Activated CD4-positive, alpha-beta memory T cell treated with anti-CD3 and anti-CD28 coated beads, Interleukin-2, amount 10 ng/mL, durations not matched to agents 7 days and 5 days (primary cell): ENCODE data around the gene SRCAP. TPM values are rescaled to one million over a fixed set of nuclear protein-coding genes. Genes with fewer than 3 reads are reported as not detected.

Source experiments
- CTCF ChIA-PET: fragments of 350-600 bp; sonication (Branson Sonifier 250); formaldehyde crosslinking; loops from one replicate; lab custom pipeline; 2021; ENCODE audit warnings: antibody characterized with exemption, inconsistent platforms; lab: Charles Lee
- POLR2A ChIA-PET: fragments of 350-600 bp; sonication (Branson Sonifier 250); formaldehyde crosslinking; loops from one replicate; lab custom pipeline; 2021; ENCODE audit warnings: antibody characterized with exemption; lab: Charles Lee
- DNase-seq: peaks from one replicate; pipeline ENCODE4 v3.0.0-alpha.2; 2020
- H3K27ac Mint-ChIP-seq: one replicate; pipeline ENCODE4 v1.8.0; 2021; ENCODE audit warnings: mild to moderate bottlenecking, mixed read lengths
- H3K27me3 Mint-ChIP-seq: one replicate; pipeline ENCODE4 v1.8.0; 2021; ENCODE audit warnings: mixed read lengths
- H3K36me3 Mint-ChIP-seq: one replicate; pipeline ENCODE4 v1.8.0; 2021; ENCODE audit warnings: low read depth, mixed read lengths
- H3K4me1 Mint-ChIP-seq: one replicate; pipeline ENCODE4 v1.8.0; 2021; ENCODE audit warnings: mixed read lengths
- H3K4me3 Mint-ChIP-seq: one replicate; pipeline ENCODE4 v1.8.0; 2021; ENCODE audit warnings: mild to moderate bottlenecking, mixed read lengths
- H3K9me3 Mint-ChIP-seq: one replicate; pipeline ENCODE4 v1.8.0; 2021; ENCODE audit warnings: mixed read lengths
- total RNA-seq, 2 experiments: library from RNA; stranded (reverse); gene quantifications; one replicate each; pipeline ENCODE4 v1.2.3, GENCODE V29; 2021

Gene SRCAP
- total RNA-seq, 2 experiments from 2014 or later = 63.2 to 65.0 TPM

GRCh38 chr16:30728321-30728720 is 29.4 kb downstream of the SRCAP start:
- CTCF ChIA-PET = no interaction called here
- Mint-ChIP-seq H3K4me1 (peaks cover 14% of the 10 kb centered on the region), H3K36me3 (peaks cover 69% of the 10 kb centered on the region), H3K4me3 (no peak overlapping the region), H3K27ac (no peak overlapping the region), H3K9me3 (no peaks in the 10 kb centered on the region), H3K27me3 (no peaks in the 10 kb centered on the region)
- DNase-seq = no peak
- POLR2A ChIA-PET = interaction anchor here (1.4 kb wide), 1 partner anchor 30 kb away, joined by 3 read pairs; the partner anchor contains the start of gene SRCAP

GRCh38 chr16:30728899-30729672 is 30.1 kb downstream of the SRCAP start:
- Mint-ChIP-seq H3K4me1 (peaks cover 14% of the 10 kb centered on the region), H3K4me3 (no peak overlapping the region), H3K27ac (no peak overlapping the region), H3K9me3 (no peaks in the 10 kb centered on the region), H3K36me3 (peaks cover 68% of the 10 kb centered on the region), H3K27me3 (no peaks in the 10 kb centered on the region)
- POLR2A ChIA-PET = no interaction called here
- DNase-seq = no peak
- CTCF ChIA-PET = no interaction called here

- H3K27ac Mint-ChIP-seq = no peak overlapping the region
- H3K36me3 Mint-ChIP-seq = peaks cover 64% of the 10 kb centered on the region
- peaks cover 14% of the 10 kb centered on the region for H3K4me1 Mint-ChIP-seq
- no peak for DNase-seq
- ChIA-PET POLR2A (interaction anchor here (1.1 to 2.2 kb wide), 4 partner anchors 9 to 144 kb away, joined by 3 to 12 read pairs (median 4); partner anchors contain the start of genes PHKG2 and SRCAP), CTCF (no interaction called here)
- no peaks in the 10 kb centered on the region for H3K27me3 Mint-ChIP-seq
- H3K4me3 Mint-ChIP-seq = no peak overlapping the region
- no peaks in the 10 kb centered on the region for H3K9me3 Mint-ChIP-seq
These were observed 32.4 kb downstream of the SRCAP start for GRCh38 chr16:30731411-30731810.

- DNase-seq = no peak
- Mint-ChIP-seq H3K4me3 (no peak overlapping the region), H3K27ac (no peak overlapping the region), H3K9me3 (no peaks in the 10 kb centered on the region), H3K4me1 (peaks cover 10% of the 10 kb centered on the region), H3K36me3 (peaks cover 70% of the 10 kb centered on the region), H3K27me3 (no peaks in the 10 kb centered on the region)
- ChIA-PET POLR2A (interaction anchor here (1.4 to 4.5 kb wide), 2 partner anchors 11 to 77 kb away, joined by 3 to 16 read pairs; partner anchors contain the start of gene PHKG2), CTCF (no interaction called here)
These were observed 38.2 kb downstream of the SRCAP start for GRCh38 chr16:30736995-30737793.

GRCh38 chr16:30737794-30738648 is 39.0 kb downstream of the SRCAP start:
- POLR2A ChIA-PET = interaction anchor here (1.4 to 4.5 kb wide), 2 partner anchors 10 to 77 kb away, joined by 3 to 16 read pairs; partner anchors contain the start of gene PHKG2
- H3K27ac Mint-ChIP-seq = no peak overlapping the region

GRCh38 chr16:30738984-30739951 is 40.3 kb downstream of the SRCAP start:
- H3K9me3 Mint-ChIP-seq = no peaks in the 10 kb centered on the region
- peaks cover 10% of the 10 kb centered on the region for H3K4me1 Mint-ChIP-seq
- ChIA-PET POLR2A (no interaction called here), CTCF (no interaction called here)
- H3K27me3 Mint-ChIP-seq = no peaks in the 10 kb centered on the region
- H3K36me3 Mint-ChIP-seq = peaks cover 64% of the 10 kb centered on the region
- DNase-seq = no peak
- H3K27ac Mint-ChIP-seq = no peak overlapping the region
- H3K4me3 Mint-ChIP-seq = no peak overlapping the region

More at GRCh38 chr16:30737794-30738648, 39.0 kb downstream of the SRCAP start:
- DNase-seq = no peak
- Mint-ChIP-seq H3K4me1 (peaks cover 10% of the 10 kb centered on the region), H3K9me3 (no peaks in the 10 kb centered on the region), H3K36me3 (peaks cover 67% of the 10 kb centered on the region), H3K4me3 (no peak overlapping the region), H3K27me3 (no peaks in the 10 kb centered on the region)
- CTCF ChIA-PET = no interaction called here

GRCh38 chr16:30740364-30741251 is 41.6 kb downstream of the SRCAP start:
- ChIA-PET CTCF (no interaction called here), POLR2A (interaction anchor here (0.8 kb wide), 1 partner anchor 34 kb away, joined by 3 read pairs; no protein-coding TSS in a partner anchor)
- H3K4me3 Mint-ChIP-seq = no peak overlapping the region
- peaks cover 10% of the 10 kb centered on the region for H3K4me1 Mint-ChIP-seq
- H3K27me3 Mint-ChIP-seq = no peaks in the 10 kb centered on the region
- peak overlapping the region; percentile 48 for H3K27ac Mint-ChIP-seq
- DNase-seq = no peak
- H3K36me3 Mint-ChIP-seq = peaks cover 66% of the 10 kb centered on the region
- H3K9me3 Mint-ChIP-seq = no peaks in the 10 kb centered on the region

GRCh38 chr16:30741461-30741914 is 42.5 kb downstream of the SRCAP start:
- H3K4me1 Mint-ChIP-seq = peaks cover 10% of the 10 kb centered on the region
- H3K36me3 Mint-ChIP-seq = peaks cover 57% of the 10 kb centered on the region
- POLR2A ChIA-PET = no interaction called here
- H3K4me3 Mint-ChIP-seq = no peak overlapping the region
- no peaks in the 10 kb centered on the region for H3K9me3 Mint-ChIP-seq
- H3K27ac Mint-ChIP-seq = no peak overlapping the region
- DNase-seq = no peak
- CTCF ChIA-PET = no interaction called here
- no peaks in the 10 kb centered on the region for H3K27me3 Mint-ChIP-seq

- DNase-seq = no peak
- no peak overlapping the region for H3K27ac Mint-ChIP-seq
- CTCF ChIA-PET = no interaction called here
- no peaks in the 10 kb centered on the region for H3K27me3 Mint-ChIP-seq
- H3K4me1 Mint-ChIP-seq = peaks cover 24% of the 10 kb centered on the region
- H3K9me3 Mint-ChIP-seq = no peaks in the 10 kb centered on the region
- H3K4me3 Mint-ChIP-seq = no peak overlapping the region
- H3K36me3 Mint-ChIP-seq = peaks cover 42% of the 10 kb centered on the region
- POLR2A ChIA-PET = no interaction called here
These were observed 44.7 kb downstream of the SRCAP start for GRCh38 chr16:30743716-30744115.

- H3K4me1 Mint-ChIP-seq = peaks cover 27% of the 10 kb centered on the region
- no peak for DNase-seq
- H3K27ac Mint-ChIP-seq = no peak overlapping the region
- peaks cover 39% of the 10 kb centered on the region for H3K36me3 Mint-ChIP-seq
- H3K4me3 Mint-ChIP-seq = no peak overlapping the region
- POLR2A ChIA-PET = no interaction called here
- H3K9me3 Mint-ChIP-seq = no peaks in the 10 kb centered on the region
- CTCF ChIA-PET = interaction anchor here (0.7 kb wide), 1 partner anchor 70 kb away, joined by 3 read pairs; no protein-coding TSS in a partner anchor
- H3K27me3 Mint-ChIP-seq = no peaks in the 10 kb centered on the region
These were observed 45.2 kb downstream of the SRCAP start for GRCh38 chr16:30744183-30744582.

GRCh38 chr16:30745082-30745481 is 46.1 kb downstream of the SRCAP start:
- H3K27ac Mint-ChIP-seq = peak overlapping the region; percentile 26
- DNase-seq = no peak
- H3K4me3 Mint-ChIP-seq = no peak overlapping the region
- H3K36me3 Mint-ChIP-seq = peaks cover 38% of the 10 kb centered on the region
- H3K4me1 Mint-ChIP-seq = peaks cover 33% of the 10 kb centered on the region
- POLR2A ChIA-PET = no interaction called here
- H3K9me3 Mint-ChIP-seq = no peaks in the 10 kb centered on the region
- no peaks in the 10 kb centered on the region for H3K27me3 Mint-ChIP-seq
- CTCF ChIA-PET = no interaction called here
